ENCODE data around the gene ACLY.

The ACLY gene

GRCh38 chr17:41917679-41918313, 955 bp downstream of the ACLY start:
- DNase-seq (ENCODE audit: low read depth) = no peak
- TF ChIP-seq CTCF (IDR thresholded peaks at IDR 0.05; ENCODE audit: control insufficient read depth, extremely low read depth, insufficient read depth) = no peak
- peak overlapping the region; percentile 99 for H3K4me3 ChIP-seq (ENCODE audit: low read depth, low read length)

- peak overlapping the region; percentile 99 for H3K4me3 ChIP-seq (ENCODE audit: low read depth, low read length)
- TF ChIP-seq CTCF (IDR thresholded peaks at IDR 0.05; ENCODE audit: control insufficient read depth, extremely low read depth, insufficient read depth) = no peak
- peak; percentile 81 for DNase-seq (ENCODE audit: low read depth)
Observed at GRCh38 chr17:41917192-41917591, 1.6 kb downstream of the ACLY start.

- TF ChIP-seq CTCF (IDR thresholded peaks at IDR 0.05; ENCODE audit: control insufficient read depth, extremely low read depth, insufficient read depth) = no peak
- peak overlapping the region; percentile 0; the same call in 1 of the 2 replicates for H3K4me3 ChIP-seq (ENCODE audit: low read depth, low read length)
- DNase-seq (ENCODE audit: low read depth) = no peak
Observed at GRCh38 chr17:41915566-41915965, 3.2 kb downstream of the ACLY start.

- H3K4me3 ChIP-seq (ENCODE audit: low read depth, low read length) = no peak overlapping the region
- DNase-seq (ENCODE audit: low read depth) = no peak
- no peak for TF ChIP-seq CTCF (IDR thresholded peaks at IDR 0.05; ENCODE audit: control insufficient read depth, extremely low read depth, insufficient read depth)
Observed at GRCh38 chr17:41915020-41915419, 3.7 kb downstream of the ACLY start.

- no peak for DNase-seq (ENCODE audit: low read depth)
- H3K4me3 ChIP-seq (ENCODE audit: low read depth, low read length) = no peak overlapping the region
- TF ChIP-seq CTCF (IDR thresholded peaks at IDR 0.05; ENCODE audit: control insufficient read depth, extremely low read depth, insufficient read depth) = no peak
Observed at GRCh38 chr17:41914358-41914766, 4.4 kb downstream of the ACLY start.

- DNase-seq (ENCODE audit: low read depth) = no peak
- no peak overlapping the region for H3K4me3 ChIP-seq (ENCODE audit: low read depth, low read length)
- 0 out of 2 replicates have a peak, but pooled peaks have one; percentile 6 for TF ChIP-seq CTCF (IDR thresholded peaks at IDR 0.05; ENCODE audit: control insufficient read depth, extremely low read depth, insufficient read depth)
Observed at GRCh38 chr17:41913798-41914197, 5.0 kb downstream of the ACLY start.

GRCh38 chr17:41912925-41913324, 5.8 kb downstream of the ACLY start:
- DNase-seq (ENCODE audit: low read depth) = no peak
- TF ChIP-seq CTCF (IDR thresholded peaks at IDR 0.05; ENCODE audit: control insufficient read depth, extremely low read depth, insufficient read depth) = no peak
- H3K4me3 ChIP-seq (ENCODE audit: low read depth, low read length) = no peak overlapping the region
